ENCODE data around the gene RBFOX2. TPM values are rescaled to one million over a fixed set of nuclear protein-coding genes. Genes with fewer than 3 reads are reported as not detected.

RBFOX2 gene
- total and polyA plus RNA-seq, 2 donors (not counting 3 experiments of a cell fraction or from before 2014, with no cell fraction given), result 125 to 142 TPM

DNA sequence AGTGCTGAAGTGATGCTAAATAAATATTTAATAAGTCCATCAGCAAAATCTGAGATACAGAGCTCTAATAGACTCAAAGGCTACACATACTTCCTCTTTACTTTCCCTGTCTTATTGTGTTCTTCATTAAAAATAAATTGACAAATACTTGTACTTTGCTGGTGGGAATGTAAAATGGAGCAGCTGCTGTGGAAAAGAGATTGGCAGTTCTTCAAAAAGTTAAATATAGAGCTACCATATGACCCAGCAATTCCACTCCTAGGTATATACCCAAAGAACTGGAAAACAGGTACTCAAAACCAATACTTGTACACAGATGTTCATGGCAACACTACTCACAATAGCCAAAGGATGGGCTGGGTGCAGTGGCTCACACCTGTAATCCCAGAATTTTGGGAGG, 76.0 kb downstream of the RBFOX2 start:
- H3K9me1 ChIP-seq (replicated peaks; ENCODE audit: control insufficient read depth, extremely low read depth, insufficient read depth, low read length), result no peaks in the 10 kb centered on the region
- peaks cover 5% of the 10 kb centered on the region for H3K4me1 ChIP-seq (ENCODE audit: control insufficient read depth, extremely low read depth, insufficient read depth, low read length)
- H2AFZ ChIP-seq (ENCODE audit: low read depth, low read length), result no peak overlapping the region
- no peak overlapping the region for H3K4me3 ChIP-seq (replicated peaks in 1 of 3; ENCODE audit: insufficient read depth in 1 of 3, low read depth in 1 of 3, low read length in 3 of 3)
- no peak overlapping the region for H3K9ac ChIP-seq (replicated peaks; ENCODE audit: extremely low read depth, insufficient read depth, low read length)
- no peaks in the 10 kb centered on the region for H3K27me3 ChIP-seq (ENCODE audit: control insufficient read depth in 2 of 2, insufficient read depth in 2 of 2, low read length in 2 of 2)
- H3K9me3 ChIP-seq (replicated peaks; ENCODE audit: control insufficient read depth, insufficient read depth, low read length), result no peaks in the 10 kb centered on the region
- CTCF ChIA-PET, result interaction anchor here (0.8 to 4.0 kb wide), 8 partner anchors 13 to 114 kb away, joined by 3 to 19 read pairs (median 3); no protein-coding TSS in a partner anchor
- intact Hi-C loops (cut with micrococcal nuclease) (no loop called here), dilution Hi-C loops (cut with MboI; ENCODE audit: extremely low pct_ligation_motif_present, low sequenced_read_pairs) (no loop called here)
- H3K4me2 ChIP-seq (ENCODE audit: insufficient read depth, low read length), result no peak overlapping the region
- TF ChIP-seq, protein P1, sequence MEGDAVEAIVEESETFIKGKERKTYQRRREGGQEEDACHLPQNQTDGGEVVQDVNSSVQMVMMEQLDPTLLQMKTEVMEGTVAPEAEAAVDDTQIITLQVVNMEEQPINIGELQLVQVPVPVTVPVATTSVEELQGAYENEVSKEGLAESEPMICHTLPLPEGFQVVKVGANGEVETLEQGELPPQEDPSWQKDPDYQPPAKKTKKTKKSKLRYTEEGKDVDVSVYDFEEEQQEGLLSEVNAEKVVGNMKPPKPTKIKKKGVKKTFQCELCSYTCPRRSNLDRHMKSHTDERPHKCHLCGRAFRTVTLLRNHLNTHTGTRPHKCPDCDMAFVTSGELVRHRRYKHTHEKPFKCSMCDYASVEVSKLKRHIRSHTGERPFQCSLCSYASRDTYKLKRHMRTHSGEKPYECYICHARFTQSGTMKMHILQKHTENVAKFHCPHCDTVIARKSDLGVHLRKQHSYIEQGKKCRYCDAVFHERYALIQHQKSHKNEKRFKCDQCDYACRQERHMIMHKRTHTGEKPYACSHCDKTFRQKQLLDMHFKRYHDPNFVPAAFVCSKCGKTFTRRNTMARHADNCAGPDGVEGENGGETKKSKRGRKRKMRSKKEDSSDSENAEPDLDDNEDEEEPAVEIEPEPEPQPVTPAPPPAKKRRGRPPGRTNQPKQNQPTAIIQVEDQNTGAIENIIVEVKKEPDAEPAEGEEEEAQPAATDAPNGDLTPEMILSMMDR (IDR thresholded peaks at IDR 0.05; ENCODE audit: extremely low read depth in 1 of 2, insufficient read depth in 1 of 2, low read depth in 1 of 2, low read length in 2 of 2), result no peak
- TF ChIP-seq FOS (IDR thresholded peaks at IDR 0.05; ENCODE audit: borderline replicate concordance, insufficient read depth, low read length) (no peak), JUN (IDR thresholded peaks at IDR 0.05; ENCODE audit: borderline replicate concordance, insufficient read depth, insufficient read length, low read depth) (no peak), POLR2AphosphoS5 (IDR thresholded peaks at IDR 0.05; ENCODE audit: insufficient read depth, low read depth, low read length) (no peak), MYC (IDR thresholded peaks at IDR 0.05; ENCODE audit: low read depth, low read length) (no peak), EZH2 (IDR thresholded peaks at IDR 0.05; ENCODE audit: borderline replicate concordance, low read depth, low read length, severe bottlenecking) (no peak), POLR2A (IDR thresholded peaks at IDR 0.05; ENCODE audit: low read depth, low read length) (no peak), GATA2 (IDR thresholded peaks at IDR 0.05; ENCODE audit: insufficient read depth, insufficient read length, low read depth, low read length) (no peak)
- TF ChIP-seq, protein P2, sequence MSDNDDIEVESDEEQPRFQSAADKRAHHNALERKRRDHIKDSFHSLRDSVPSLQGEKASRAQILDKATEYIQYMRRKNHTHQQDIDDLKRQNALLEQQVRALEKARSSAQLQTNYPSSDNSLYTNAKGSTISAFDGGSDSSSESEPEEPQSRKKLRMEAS (IDR thresholded peaks at IDR 0.05; ENCODE audit: insufficient read depth, insufficient read length), result no peak
- H3K36me3 ChIP-seq (ENCODE audit: control insufficient read depth in 2 of 2, extremely low read depth in 1 of 2, insufficient read depth in 2 of 2, low read length in 2 of 2), result no peaks in the 10 kb centered on the region
- POLR2A ChIA-PET, result no interaction called here
- H4K20me1 ChIP-seq (replicated peaks; ENCODE audit: control insufficient read depth, extremely low read depth, insufficient read depth, low read length), result no peaks in the 10 kb centered on the region
- peaks cover 20% of the 10 kb centered on the region for H3K79me2 ChIP-seq (ENCODE audit: control insufficient read depth, insufficient read depth, low read length)
- DNase-seq (ENCODE audit: low read depth, low spot score), result no peak
- no TSS peak for BruUV-seq (replicated peaks)
- no peak overlapping the region for H3K27ac ChIP-seq (ENCODE audit: insufficient read depth, low read depth, low read length)
- no peak for FAIRE-seq
